Epithelial cell of esophagus (primary cell): Measurements from ENCODE around the gene TMEM80.
A peak's percentile ranks its signal among the peaks of the same experiment; 100 is the strongest.

Experiments
- DNase-seq: peaks from one replicate; pipeline ENCODE4 v3.0.0; 2010; ENCODE audit warnings: low read depth
- H3K4me3 ChIP-seq: 2 replicates; pipeline ENCODE4 v1.5.1; 2011; ENCODE audit warnings: mild to moderate bottlenecking, low read length, control low read depth
- TF ChIP-seq, protein P1 (sequence below): IDR thresholded peaks from 2 replicates; pipeline ENCODE4 v1.5.1; 2011; ENCODE audit warnings: low read depth, mild to moderate bottlenecking, low read length, control low read depth, inconsistent platforms; ENCODE audit not compliant: insufficient read depth; ENCODE audit errors: missing control alignments

Gene TMEM80

DNA sequence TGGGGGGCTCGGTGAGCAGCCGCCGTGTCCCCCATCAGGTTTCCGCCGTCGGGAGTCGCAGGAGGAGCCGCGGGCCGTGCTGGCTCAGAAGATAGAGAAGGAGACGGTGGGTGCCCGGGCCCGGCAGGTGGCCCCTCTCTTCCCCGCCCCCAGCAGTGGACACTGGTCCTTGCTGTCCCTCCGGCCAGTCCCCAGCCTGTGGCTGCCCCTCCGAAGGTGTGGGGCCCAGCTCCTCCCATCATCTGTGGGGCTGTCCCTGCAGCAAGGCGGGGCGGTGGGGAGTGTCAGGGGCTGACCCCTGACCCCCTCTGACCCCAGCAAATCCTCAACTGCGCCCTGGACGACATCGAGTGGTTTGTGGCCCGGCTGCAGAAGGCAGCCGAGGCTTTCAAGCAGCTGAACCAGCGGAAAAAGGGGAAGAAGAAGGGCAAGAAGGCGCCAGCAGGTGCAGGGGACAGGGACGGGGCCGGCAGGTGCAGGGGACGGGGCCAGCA lies 25.7 kb downstream of the TMEM80 start:
- no peak overlapping the region for H3K4me3 ChIP-seq

DNA sequence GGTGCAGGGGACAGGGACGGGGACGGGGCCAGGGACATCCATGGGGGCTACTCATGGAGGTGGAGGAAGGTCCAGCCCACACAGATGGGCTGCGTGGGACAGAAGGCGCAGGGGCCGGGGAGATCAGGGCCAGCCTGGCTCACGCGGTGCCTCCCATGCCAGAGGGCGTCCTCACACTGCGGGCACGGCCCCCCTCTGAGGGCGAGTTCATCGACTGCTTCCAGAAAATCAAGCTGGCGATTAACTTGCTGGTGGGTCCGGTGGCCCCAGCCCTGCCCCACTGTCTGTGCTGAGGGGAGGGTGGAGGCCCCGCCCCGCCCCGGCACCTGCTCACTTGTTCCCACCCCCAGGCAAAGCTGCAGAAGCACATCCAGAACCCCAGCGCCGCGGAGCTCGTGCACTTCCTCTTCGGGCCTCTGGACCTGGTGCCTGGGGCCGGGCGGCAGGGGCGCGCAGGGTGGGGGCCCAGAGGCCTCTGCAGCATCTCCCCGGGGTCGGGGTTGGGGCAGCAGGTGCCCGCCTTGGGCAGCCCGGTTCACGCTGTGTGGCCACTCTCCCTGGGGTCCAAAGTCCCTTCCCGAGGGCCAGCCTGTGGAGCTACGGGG lies 26.2 kb downstream of the TMEM80 start:
- TF ChIP-seq, protein P1, sequence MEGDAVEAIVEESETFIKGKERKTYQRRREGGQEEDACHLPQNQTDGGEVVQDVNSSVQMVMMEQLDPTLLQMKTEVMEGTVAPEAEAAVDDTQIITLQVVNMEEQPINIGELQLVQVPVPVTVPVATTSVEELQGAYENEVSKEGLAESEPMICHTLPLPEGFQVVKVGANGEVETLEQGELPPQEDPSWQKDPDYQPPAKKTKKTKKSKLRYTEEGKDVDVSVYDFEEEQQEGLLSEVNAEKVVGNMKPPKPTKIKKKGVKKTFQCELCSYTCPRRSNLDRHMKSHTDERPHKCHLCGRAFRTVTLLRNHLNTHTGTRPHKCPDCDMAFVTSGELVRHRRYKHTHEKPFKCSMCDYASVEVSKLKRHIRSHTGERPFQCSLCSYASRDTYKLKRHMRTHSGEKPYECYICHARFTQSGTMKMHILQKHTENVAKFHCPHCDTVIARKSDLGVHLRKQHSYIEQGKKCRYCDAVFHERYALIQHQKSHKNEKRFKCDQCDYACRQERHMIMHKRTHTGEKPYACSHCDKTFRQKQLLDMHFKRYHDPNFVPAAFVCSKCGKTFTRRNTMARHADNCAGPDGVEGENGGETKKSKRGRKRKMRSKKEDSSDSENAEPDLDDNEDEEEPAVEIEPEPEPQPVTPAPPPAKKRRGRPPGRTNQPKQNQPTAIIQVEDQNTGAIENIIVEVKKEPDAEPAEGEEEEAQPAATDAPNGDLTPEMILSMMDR: no peak
- H3K4me3 ChIP-seq: no peak overlapping the region
- no peak for DNase-seq

More for the DNA sequence above, 25.7 kb downstream of the TMEM80 start:
- DNase-seq: no peak
- TF ChIP-seq, protein P1: no peak

DNA sequence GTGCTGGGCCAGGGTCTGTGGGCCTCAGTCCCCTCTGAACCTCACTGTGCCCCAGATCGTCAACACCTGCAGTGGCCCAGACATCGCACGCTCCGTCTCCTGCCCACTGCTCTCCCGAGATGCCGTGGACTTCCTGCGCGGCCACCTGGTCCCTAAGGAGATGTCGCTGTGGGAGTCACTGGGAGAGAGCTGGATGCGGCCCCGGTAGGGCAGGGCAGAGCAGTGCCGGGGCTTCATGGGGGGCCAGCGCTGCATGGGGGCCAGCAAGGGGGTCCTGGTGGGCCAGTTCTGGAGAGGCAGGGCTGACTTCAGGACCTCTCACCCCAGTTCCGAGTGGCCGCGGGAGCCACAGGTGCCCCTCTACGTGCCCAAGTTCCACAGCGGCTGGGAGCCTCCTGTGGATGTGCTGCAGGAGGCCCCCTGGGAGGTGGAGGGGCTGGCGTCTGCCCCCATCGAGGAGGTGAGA lies 26.8 kb downstream of the TMEM80 start:
- TF ChIP-seq, protein P1: no peak
- H3K4me3 ChIP-seq: no peak overlapping the region
- DNase-seq: no peak

DNA sequence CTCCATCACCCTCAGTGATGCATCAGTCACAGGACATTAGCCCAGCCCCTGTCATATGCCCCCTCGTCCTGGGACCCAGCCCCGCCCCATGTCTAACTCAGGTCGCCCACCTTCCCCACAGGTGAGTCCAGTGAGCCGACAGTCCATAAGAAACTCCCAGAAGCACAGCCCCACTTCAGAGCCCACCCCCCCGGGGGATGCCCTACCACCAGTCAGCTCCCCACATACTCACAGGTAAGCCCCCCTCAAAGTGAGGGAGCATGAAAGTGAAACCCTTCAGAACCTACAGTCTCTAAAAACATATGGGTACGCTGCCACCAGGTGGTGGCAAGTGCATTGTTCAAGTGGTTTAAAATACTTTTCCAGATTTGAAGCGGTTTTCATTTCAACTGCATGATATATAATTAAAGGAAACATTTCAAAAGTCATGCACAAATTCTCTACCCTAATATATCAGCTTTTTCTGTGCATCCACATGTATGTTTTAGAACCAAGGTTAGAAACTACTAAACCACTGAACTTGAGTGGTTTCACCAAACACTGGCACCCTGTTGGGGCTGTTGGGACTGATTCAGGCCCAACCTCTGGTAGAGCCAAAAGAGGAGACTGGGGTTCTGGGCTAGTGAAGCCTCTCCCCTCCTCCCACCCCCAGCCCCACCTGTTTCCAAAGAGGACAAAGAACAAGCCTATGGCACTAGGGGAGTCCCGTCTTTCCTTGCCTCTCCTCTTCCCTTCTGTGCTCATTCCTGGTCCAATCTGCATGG lies 27.7 kb downstream of the TMEM80 start:
- TF ChIP-seq, protein P1: peak; percentile 44
- no peak overlapping the region for H3K4me3 ChIP-seq
- DNase-seq: peak; percentile 53

DNA sequence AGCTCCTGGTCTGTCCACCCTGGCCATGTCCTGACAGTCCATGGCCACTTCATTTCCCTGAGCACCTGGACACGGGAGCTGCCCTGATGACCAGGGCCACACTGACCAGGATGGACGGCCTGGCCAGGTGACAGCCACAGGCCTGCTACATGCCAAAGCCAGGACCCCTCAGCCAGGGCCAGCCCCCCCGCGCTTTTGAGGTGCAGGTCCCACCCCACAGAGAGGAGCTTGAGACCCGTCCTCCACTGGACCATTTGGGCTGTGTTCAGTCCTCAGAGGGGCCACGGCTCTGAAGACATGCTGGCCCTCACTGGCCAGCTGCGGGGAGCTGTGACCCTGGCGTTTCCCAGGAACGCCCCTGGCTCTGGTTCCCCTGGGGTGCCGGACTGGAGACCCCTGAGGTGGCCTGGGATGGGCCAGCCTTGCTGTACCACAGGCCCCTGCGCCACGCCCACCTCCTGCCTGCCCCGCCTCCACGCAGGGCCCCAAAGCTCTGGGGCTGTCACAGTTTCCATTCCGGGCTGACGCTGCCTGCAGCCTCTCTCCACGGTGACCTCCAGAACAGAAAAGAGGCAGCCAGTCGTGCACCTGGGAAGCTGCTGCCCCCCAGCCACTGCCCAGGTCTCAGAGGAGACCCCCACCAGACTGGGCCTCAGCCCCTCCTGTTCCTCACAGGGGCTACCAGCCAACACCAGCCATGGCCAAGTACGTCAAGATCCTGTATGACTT lies 28.6 kb downstream of the TMEM80 start:
- DNase-seq: no peak
- TF ChIP-seq, protein P1: no peak
- no peak overlapping the region for H3K4me3 ChIP-seq

DNA sequence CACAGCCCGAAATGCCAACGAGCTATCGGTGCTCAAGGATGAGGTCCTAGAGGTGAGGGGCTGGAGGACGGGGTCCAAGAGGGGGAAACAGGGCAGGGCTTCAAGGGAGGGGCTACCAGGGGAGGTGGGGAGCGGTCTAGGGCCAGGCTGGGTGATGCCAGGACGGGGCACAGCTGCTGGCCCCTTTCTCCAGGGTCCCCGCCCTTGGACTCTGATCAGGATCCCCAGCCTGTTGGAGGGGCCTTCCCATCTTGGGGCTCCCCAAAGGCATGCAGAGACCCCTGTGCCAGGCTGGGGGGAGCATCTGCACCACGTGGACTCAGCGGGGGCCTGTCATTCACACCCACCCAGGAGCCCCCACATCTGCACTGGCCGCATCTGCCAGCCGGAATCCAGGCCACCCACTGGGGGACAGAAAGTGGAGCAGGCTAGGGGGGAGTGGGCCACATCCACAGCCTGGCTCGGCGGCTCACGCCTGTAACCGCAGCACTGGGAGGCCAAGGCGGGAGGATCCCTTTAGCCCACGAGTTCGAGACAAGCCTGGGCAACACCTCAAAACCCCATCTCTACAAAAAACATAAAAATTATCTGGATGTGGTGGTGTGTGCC lies 29.3 kb downstream of the TMEM80 start:
- no peak overlapping the region for H3K4me3 ChIP-seq
- TF ChIP-seq, protein P1: no peak
- DNase-seq: no peak
